HG03025 (cell line): ENCODE measurements around the gene STAB2.
"Not testable (repeated sequence)": the region's sequence is repeated elsewhere in the genome, so short reads cannot be mapped to it uniquely, and the experiment has no call there.

Experiments
- ATAC-seq: cut with Tn5 transposase; IDR thresholded peaks from one replicate; pipeline ENCODE4 v1.9.1; 2021; ENCODE audit warnings: mild to moderate bottlenecking, moderate library complexity; ENCODE audit not compliant: unreplicated experiment, low FRiP score

STAB2 gene

GRCh38 chr12:103801709-103802585 is 214.9 kb downstream of the STAB2 start:
- ATAC-seq = no peak

- no peak for ATAC-seq
Measured at GRCh38 chr12:103802586-103802886, 215.5 kb downstream of the STAB2 start.

GRCh38 chr12:103803847-103804246 is 216.8 kb downstream of the STAB2 start:
- no peak for ATAC-seq

GRCh38 chr12:103805655-103806360 is 218.7 kb downstream of the STAB2 start:
- no peak for ATAC-seq

- ATAC-seq = no peak
Measured at GRCh38 chr12:103806803-103807202, 219.7 kb downstream of the STAB2 start.

GRCh38 chr12:103807561-103808238 is 220.6 kb downstream of the STAB2 start:
- no peak for ATAC-seq

- ATAC-seq = no peak
Measured at GRCh38 chr12:103808239-103808880, 221.3 kb downstream of the STAB2 start.

GRCh38 chr12:103809154-103809553 is 222.1 kb downstream of the STAB2 start:
- ATAC-seq = no peak

GRCh38 chr12:103809639-103810038 is 222.6 kb downstream of the STAB2 start:
- ATAC-seq = not testable (repeated sequence)

- ATAC-seq = no peak
Measured at GRCh38 chr12:103810111-103810510, 223.0 kb downstream of the STAB2 start.

- no peak for ATAC-seq
Measured at GRCh38 chr12:103811791-103812190, 224.7 kb downstream of the STAB2 start.

- no peak for ATAC-seq
Measured at GRCh38 chr12:103812789-103813188, 225.7 kb downstream of the STAB2 start.

GRCh38 chr12:103813426-103813825 is 226.4 kb downstream of the STAB2 start:
- ATAC-seq = no peak

GRCh38 chr12:103813949-103814348 is 226.9 kb downstream of the STAB2 start:
- ATAC-seq = no peak

- ATAC-seq = no peak
Measured at GRCh38 chr12:103814436-103814835, 227.4 kb downstream of the STAB2 start.
